ENCODE data around the gene PDHX.

GRCh38 chr11:34994854-34995253 is 78.4 kb downstream of the PDHX start:
- TF ChIP-seq, protein P1, sequence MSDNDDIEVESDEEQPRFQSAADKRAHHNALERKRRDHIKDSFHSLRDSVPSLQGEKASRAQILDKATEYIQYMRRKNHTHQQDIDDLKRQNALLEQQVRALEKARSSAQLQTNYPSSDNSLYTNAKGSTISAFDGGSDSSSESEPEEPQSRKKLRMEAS (IDR thresholded peaks at IDR 0.05) = no peak
- TF ChIP-seq, protein P2, sequence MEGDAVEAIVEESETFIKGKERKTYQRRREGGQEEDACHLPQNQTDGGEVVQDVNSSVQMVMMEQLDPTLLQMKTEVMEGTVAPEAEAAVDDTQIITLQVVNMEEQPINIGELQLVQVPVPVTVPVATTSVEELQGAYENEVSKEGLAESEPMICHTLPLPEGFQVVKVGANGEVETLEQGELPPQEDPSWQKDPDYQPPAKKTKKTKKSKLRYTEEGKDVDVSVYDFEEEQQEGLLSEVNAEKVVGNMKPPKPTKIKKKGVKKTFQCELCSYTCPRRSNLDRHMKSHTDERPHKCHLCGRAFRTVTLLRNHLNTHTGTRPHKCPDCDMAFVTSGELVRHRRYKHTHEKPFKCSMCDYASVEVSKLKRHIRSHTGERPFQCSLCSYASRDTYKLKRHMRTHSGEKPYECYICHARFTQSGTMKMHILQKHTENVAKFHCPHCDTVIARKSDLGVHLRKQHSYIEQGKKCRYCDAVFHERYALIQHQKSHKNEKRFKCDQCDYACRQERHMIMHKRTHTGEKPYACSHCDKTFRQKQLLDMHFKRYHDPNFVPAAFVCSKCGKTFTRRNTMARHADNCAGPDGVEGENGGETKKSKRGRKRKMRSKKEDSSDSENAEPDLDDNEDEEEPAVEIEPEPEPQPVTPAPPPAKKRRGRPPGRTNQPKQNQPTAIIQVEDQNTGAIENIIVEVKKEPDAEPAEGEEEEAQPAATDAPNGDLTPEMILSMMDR (IDR thresholded peaks at IDR 0.05; ENCODE audit: low read depth, low read length, missing input control) = no peak
- TF ChIP-seq RAD21 (IDR thresholded peaks at IDR 0.05) (no peak), SP1 (IDR thresholded peaks at IDR 0.05) (no peak), GABPA (IDR thresholded peaks at IDR 0.05 in 1 of 2, conservative IDR thresholded peaks at IDR 0.05 in 1 of 2) (no peak), ZBTB33 (IDR thresholded peaks at IDR 0.05) (no peak), HNF4G (IDR thresholded peaks at IDR 0.05) (no peak), JUND (IDR thresholded peaks at IDR 0.05) (no peak), RXRA (IDR thresholded peaks at IDR 0.05) (no peak), ATF3 (IDR thresholded peaks at IDR 0.05) (no peak)
- TF ChIP-seq, protein P3, sequence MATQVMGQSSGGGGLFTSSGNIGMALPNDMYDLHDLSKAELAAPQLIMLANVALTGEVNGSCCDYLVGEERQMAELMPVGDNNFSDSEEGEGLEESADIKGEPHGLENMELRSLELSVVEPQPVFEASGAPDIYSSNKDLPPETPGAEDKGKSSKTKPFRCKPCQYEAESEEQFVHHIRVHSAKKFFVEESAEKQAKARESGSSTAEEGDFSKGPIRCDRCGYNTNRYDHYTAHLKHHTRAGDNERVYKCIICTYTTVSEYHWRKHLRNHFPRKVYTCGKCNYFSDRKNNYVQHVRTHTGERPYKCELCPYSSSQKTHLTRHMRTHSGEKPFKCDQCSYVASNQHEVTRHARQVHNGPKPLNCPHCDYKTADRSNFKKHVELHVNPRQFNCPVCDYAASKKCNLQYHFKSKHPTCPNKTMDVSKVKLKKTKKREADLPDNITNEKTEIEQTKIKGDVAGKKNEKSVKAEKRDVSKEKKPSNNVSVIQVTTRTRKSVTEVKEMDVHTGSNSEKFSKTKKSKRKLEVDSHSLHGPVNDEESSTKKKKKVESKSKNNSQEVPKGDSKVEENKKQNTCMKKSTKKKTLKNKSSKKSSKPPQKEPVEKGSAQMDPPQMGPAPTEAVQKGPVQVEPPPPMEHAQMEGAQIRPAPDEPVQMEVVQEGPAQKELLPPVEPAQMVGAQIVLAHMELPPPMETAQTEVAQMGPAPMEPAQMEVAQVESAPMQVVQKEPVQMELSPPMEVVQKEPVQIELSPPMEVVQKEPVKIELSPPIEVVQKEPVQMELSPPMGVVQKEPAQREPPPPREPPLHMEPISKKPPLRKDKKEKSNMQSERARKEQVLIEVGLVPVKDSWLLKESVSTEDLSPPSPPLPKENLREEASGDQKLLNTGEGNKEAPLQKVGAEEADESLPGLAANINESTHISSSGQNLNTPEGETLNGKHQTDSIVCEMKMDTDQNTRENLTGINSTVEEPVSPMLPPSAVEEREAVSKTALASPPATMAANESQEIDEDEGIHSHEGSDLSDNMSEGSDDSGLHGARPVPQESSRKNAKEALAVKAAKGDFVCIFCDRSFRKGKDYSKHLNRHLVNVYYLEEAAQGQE (IDR thresholded peaks at IDR 0.05) = no peak
